GM08714 (cell line): ENCODE data around the gene DLL4.

ENCODE experiments used
- H3K4me3 ChIP-seq: fragments of 200-500 bp; sonication (Bioruptor generic); 2 replicates; pipeline ENCODE4 v1.5.1; 2014; ENCODE audit warnings: mild to moderate bottlenecking, low read length, inconsistent platforms
- ZNF274 ChIP-seq: IDR thresholded peaks from 2 replicates; pipeline ENCODE4 v1.6.1; 2012; ENCODE audit warnings: mild to moderate bottlenecking, low read depth, low read length

The DLL4 gene

DNA sequence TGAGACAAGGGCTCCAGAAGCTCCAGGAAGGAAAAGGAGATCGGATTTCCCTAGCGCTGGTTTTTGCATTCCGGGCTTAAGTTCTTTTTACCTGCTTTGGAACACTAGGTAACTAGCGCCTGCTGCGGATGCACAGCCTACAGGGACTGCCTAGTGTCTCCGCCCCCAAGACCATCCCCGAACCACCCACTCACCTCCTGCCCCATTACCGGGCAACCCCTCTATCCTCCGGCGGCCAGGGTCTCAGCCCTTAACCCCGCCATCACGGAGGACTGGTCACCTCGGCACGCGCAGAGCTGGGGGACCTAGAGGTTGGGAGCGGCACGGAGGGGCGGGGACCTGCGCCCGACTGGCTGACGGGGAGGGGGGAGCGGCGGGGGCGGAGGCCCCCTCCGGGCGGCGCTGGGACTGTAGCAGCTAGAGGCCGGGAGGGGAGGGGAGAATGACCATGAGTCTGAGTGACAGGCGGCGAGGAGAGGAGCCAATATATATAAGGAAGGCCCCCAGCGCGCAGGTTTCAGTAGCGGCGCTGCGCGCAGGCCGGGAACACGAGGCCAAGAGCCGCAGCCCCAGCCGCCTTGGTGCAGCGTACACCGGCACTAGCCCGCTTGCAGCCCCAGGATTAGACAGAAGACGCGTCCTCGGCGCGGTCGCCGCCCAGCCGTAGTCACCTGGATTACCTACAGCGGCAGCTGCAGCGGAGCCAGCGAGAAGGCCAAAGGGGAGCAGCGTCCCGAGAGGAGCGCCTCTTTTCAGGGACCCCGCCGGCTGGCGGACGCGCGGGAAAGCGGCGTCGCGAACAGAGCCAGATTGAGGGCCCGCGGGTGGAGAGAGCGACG lies at the start of gene DLL4:
Gene DLL4, plus strand, starts transcription at position 520 of the 839 bp plus-strand sequence. CDS start 329 bp downstream, outside the sequence.
- TF ChIP-seq ZNF274: no peak
- peak within 1 kb of the TSS; percentile 39; the same call in 1 of the 2 replicates for H3K4me3 ChIP-seq

DNA sequence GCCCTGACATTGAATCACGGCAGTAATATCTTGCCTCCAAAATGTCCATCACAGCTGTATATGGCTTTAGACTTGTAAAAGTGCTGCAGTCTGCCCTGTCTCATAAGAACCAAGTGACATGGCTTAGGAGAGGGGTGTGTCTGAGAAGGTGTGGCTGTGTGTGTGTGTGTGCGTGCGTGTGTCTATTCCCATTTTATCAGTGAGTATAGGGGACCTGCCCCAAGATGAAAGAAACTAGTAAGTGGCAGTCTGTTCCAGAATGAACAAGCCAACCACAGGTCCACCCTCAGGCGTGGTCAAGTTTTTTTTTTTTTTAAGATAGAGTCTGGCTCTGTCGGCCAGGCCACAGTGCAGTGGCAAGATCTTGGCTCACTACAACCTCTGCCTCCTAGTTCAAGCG lies 49.5 kb upstream of the DLL4 start:
- no peak for TF ChIP-seq ZNF274
- H3K4me3 ChIP-seq: no peak overlapping the region

DNA sequence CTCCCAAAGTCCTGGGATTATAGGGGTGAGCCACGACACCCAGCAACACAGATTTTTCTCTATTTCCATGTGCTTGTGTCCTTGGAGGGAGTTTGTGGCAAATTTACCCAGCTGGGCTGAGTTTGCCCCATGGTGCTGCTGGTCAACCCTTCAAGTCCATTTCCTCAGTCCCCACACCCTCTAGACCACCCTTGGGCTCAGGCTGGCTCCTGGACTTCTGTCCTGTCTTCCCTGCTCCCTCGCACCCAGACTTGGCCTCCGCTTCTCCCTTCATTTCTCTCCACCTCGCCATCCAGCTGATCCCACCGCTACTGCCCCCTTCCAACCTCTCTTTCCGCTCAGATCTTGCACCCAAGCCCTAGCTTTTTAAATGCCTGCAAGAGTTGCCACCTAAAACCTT lies 47.8 kb upstream of the DLL4 start:
- no peak for TF ChIP-seq ZNF274

DNA sequence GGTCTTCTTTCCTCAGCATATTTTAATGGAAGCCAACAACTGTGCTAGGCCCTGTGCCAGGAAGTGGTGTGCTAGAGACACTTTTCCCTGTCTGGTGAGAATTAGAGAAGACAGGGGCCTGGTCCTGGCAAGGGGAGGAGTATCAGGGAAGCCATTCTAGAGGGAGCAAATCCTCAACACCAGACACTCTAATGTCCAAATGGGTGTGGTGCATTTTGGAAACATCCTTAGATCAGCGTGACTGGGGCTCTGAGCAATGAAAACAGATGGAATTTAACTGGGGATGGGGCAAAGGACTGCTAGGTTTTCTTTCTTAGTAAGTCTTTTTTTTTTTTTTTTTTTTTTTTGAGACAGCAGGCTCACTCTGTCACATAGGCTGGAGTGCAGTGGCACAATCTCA lies 42.6 kb upstream of the DLL4 start:
- H3K4me3 ChIP-seq: no peak overlapping the region
- TF ChIP-seq ZNF274: no peak

More for the DNA sequence above, 47.8 kb upstream of the DLL4 start:
- no peak overlapping the region for H3K4me3 ChIP-seq

DNA sequence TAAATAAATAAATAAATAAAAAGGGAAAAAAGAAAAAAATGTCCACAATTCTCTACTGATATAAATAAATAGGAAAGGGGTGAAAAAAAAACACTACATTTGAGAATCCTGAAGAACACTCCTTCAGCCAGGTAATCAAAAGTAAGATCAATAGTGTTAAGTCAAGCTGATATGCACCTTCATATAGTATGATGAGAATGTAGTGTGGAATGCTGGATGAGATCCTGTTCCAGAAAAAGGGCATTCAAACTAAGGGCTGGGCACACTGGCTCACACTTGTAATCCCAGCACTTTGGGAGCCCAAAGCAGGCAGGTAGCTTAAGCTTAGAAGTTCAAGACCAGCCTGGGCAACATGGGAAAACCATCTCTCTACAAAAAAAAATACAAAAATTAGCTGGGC lies 40.0 kb upstream of the DLL4 start:
- TF ChIP-seq ZNF274: no peak

DNA sequence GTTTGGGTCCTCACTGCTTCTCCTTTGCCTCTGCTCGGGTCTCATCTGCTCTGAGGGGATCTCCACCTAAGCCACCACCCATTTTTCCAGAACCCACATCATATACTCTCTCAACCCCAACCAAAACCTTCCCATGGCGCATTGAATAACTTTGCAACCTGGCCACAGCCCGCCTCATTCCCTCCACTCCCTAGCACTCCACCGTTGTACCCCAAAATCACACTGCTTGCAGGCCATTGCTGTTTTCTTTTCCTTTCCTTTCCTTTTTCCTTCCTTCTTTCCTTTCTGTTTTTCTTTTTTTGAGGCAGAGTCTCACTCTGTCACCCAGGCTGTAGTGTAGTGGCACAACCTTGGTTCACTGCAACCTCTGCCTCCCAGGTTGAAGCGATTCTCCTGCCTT lies 38.0 kb upstream of the DLL4 start:
- H3K4me3 ChIP-seq: no peak overlapping the region
- TF ChIP-seq ZNF274: no peak

More for the DNA sequence above, 40.0 kb upstream of the DLL4 start:
- no peak overlapping the region for H3K4me3 ChIP-seq

DNA sequence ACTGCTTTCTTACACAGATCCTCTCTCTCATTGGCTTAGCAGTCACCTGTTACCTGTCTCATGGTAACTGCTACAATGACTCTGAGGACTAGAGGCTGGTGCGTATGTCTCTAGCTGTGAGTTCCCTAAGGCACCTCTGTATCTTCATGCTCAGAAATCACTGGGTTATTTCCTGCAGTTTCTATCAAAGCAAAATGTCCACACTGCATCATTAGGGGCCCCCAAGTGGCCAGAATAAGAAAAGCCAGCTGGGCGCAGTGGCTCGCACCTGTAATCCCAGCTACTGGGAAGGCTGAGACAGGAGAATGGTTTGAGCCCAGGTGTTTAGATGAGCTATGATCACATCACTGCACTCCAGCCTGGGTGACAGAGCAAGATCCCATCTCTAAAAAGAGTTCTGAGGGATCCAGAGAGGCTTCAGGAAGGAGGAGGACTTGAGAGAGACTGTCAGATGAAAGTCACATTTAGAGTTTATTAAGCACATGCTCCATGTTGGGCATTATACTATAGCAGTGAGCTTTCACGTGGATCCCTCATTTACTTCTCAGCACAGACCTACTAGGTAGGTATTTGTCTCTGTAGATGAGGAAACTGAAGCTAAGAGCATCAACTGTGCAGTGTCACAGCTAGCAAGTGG lies 37.2 kb upstream of the DLL4 start:
- TF ChIP-seq ZNF274: no peak
- H3K4me3 ChIP-seq: no peak overlapping the region

DNA sequence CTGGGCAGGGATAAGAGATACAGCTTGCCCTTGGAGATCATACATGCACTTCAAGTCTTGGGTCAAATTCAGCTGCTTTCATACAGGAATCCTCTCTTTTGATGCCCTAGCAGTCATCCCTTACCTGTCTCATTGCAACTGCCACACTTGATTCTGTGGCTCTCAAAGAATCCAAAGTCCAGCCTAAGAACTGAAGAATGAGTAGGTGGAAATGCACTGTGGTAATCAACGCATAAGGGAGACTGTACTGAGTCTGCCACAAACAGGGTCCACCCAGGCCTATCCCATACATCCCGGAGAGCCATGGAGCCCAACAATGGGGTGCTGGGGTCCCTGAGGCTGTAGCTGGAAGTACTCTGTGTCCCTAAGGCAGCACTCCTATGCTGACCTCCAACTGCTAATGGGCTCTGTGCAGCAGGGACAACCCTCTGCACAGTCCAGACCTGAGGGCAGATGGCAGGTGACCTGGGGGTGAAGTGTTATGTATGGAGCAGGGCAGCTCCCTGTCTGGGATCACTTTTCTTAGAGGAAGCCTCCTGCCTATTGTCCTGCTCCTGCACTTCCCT lies 36.6 kb upstream of the DLL4 start:
- no peak for TF ChIP-seq ZNF274
- no peak overlapping the region for H3K4me3 ChIP-seq

DNA sequence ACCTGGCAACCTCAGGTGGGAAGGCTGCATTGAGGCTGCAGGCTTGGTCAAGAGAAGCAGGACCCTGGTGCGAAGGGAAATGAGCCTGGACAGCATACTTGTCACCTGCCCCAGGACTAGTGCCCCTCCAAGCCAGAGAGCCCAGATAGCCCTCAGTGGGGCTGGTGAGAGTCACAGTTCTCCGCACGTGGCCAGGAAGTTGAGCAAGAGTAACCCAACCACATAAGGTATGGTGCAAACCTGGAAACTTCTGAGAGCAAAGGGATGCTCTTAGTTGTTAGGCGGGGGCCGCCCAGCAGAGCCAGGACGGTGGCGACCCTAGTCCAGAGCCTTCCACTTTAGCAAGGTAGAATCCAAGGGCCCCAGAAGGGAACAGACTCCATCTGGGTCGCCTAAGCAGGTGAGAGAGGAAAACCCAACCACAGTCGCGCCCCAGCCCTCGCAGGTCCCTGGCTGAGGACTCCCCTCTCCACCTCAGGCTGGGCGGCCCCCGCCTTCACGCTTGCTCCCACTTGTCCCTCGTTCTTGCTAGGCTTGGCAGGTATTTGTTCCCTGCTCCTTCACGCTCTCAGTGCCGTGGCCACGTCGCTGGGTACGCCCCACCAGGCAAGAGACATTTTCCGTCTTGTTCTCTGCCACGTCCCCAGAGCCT lies 36.0 kb upstream of the DLL4 start:
- H3K4me3 ChIP-seq: no peak overlapping the region

DNA sequence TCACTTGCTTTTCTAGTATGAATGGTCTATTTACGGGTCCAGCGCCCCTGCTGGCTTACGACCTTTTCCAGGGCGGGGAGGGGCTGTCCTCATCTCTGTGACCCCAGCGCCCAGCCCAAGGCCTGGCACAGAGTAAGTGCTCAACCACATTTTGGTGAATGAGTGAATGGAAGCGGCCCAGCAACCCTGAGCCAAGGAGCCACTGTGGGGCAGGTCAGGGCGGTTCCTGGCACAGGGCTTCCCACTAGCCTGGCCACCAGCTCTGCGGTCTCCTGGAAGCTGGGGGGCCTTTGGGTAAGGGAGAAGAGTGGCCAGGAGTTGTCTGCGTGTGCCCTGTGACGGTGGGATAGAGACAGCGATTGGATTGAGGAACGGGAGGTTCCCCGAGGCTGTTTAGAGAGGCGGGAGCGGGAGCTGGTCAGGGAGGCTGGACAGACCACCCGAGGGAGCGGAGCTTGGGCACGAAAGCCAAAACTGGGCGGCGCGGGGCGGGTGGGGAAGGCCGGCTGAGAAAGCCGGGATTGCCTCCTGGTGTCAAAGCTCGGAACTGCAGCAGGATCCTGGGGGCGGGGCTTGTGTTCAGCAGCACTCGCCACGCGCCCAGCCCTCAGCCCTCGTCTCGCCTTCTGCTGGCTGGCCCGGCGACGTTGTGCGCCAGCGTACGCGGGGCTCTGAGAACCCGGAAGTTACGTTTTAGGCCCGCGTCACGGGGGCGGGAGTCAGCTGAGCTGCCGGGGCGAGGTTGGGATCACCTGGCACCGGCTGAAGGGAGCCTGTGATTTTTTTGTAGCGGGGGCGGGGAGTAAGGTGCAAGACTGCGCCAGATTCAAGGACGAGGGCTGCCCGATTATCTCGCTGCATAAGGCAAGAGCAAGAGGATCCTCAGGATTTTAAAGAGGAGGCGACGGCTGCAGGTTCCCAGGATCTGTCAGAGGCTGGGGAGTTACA lies 35.1 kb upstream of the DLL4 start, which contains the start of gene VPS18:
Gene VPS18, plus strand, starts transcription at position 718 of the 948 bp plus-strand sequence. CDS start 319 bp downstream, outside the sequence.
- TF ChIP-seq ZNF274: no peak
- H3K4me3 ChIP-seq: peak within 1 kb of the TSS; percentile 82

More for the DNA sequence above, 36.0 kb upstream of the DLL4 start:
- no peak for TF ChIP-seq ZNF274

DNA sequence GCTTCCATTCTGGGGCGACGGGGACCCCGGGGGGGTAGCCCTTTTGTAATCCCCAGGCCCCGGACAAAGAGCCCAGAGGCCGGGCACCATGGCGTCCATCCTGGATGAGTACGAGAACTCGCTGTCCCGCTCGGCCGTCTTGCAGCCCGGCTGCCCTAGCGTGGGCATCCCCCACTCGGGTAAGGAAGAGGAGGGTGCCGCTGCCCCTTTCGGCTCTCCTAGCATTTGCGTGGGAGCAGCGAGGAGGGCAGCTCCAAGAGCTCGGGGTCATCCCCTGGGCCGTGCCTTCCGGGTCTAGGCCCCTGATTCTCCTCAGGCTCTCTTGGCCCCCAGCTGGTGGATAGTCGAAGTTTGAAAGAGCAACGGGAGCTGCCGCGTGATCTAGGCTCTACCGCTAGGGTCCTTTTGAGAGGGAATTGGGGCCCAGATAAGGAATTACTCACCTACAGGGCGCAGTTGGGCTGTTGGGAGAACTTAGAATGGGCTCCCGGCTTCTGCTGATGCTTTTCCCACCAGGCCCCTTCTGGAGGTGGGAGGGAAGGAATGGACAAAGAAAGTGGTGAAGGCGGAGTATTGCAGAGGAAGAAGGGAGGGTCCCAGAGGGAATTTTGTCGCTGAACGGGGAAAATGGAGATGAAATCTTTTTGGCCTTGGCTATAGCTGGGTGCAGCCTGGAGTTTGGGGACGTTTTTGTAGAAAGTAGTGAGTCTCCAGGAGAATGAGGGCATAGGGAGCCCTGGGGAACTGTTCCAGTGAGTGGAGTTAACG lies 34.3 kb upstream of the DLL4 start:
- H3K4me3 ChIP-seq: peak overlapping the region; percentile 82
- no peak for TF ChIP-seq ZNF274

DNA sequence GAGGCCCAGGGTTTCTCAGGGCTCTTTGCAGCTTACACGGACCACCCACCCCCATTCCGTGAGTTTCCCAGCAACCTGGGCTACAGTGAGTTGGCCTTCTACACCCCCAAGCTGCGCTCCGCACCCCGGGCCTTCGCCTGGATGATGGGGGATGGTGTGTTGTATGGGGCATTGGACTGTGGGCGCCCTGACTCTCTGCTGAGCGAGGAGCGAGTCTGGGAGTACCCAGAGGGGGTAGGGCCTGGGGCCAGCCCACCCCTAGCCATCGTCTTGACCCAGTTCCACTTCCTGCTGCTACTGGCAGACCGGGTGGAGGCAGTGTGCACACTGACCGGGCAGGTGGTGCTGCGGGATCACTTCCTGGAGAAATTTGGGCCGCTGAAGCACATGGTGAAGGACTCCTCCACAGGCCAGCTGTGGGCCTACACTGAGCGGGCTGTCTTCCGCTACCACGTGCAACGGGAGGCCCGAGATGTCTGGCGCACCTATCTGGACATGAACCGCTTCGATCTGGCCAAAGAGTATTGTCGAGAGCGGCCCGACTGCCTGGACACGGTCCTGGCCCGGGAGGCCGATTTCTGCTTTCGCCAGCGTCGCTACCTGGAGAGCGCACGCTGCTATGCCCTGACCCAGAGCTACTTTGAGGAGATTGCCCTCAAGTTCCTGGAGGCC lies 29.5 kb upstream of the DLL4 start:
- no peak overlapping the region for H3K4me3 ChIP-seq
- no peak for TF ChIP-seq ZNF274
